Amniotic epithelial cell (primary cell): Measurements from ENCODE around the gene NACC2.

ENCODE experiments used
- DNase-seq: peaks from one replicate; pipeline ENCODE4 v3.0.0-alpha.2; 2010; ENCODE audit warnings: low read depth

The NACC2 gene

DNA sequence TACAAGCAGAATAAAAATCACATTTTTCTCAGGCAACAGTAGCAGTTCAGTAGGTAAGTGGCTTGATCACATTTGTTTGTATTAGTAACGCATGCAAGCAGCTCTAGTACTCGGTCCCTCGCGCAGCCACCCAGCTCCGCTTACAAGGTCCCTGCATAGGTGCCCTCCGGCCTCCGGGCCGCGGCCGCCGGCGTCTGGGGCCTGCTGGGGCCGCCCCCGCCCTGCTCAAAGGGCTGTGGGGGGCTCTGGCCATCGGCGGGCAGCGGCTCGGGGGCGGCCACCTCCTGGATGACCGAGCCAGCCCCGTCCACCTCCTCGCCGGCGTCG, 83.8 kb downstream of the NACC2 start:
- DNase-seq, result no peak

DNA sequence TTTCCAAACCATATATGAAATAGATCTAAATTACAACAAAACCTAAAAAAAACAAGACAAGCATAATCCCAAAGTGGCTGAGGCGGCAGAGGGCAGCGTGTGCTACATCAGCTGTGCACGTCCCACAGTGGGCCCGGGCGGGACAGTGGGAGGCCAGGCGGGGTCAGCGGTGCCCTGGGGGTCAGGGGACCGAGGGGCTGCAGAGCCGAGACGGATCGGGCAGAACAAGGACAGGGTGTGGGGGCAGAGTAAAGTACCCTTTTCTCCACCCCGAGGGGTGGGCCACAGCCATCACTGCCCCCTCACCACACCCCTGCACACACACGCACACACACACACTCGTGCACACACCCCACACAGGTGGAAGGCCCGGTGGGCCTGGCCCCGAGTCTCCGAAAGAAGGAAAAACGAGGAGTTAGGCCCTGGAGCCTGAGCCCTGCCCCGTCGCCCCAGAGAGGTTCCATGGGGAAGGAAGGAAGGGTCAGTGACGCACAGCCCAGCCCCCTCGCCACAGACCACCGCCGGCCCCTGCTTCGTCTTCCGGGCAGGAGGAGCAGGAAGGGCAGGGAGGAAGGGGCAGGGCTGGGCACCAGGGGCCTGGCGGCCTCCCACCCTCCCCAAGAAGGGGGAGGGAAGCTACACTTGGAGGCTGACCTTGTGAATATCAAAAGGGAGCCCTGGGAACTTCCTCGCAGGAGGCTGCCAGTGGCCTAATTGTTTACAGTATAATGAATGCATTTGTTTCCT, 84.3 kb downstream of the NACC2 start:
- DNase-seq, result no peak

DNA sequence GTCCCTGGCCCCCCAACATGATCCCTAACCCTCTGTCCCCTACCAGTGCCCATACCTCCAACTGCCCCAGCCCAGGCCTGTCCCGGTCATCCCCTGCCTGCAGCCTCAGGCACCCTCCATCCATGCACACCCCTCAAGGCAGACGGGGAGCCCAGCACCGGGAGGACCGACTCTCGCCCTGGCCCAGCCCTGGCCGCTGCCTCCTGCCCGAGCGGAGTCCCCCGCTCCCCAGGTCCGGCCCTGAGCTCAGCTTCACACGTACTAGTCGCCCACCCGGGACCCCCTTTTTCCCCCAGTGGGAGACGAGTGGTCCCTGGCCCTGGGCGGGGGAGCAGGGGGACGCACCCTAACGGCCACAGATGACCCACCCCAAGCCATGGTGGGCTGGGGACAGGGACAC, 84.9 kb downstream of the NACC2 start:
- no peak for DNase-seq

DNA sequence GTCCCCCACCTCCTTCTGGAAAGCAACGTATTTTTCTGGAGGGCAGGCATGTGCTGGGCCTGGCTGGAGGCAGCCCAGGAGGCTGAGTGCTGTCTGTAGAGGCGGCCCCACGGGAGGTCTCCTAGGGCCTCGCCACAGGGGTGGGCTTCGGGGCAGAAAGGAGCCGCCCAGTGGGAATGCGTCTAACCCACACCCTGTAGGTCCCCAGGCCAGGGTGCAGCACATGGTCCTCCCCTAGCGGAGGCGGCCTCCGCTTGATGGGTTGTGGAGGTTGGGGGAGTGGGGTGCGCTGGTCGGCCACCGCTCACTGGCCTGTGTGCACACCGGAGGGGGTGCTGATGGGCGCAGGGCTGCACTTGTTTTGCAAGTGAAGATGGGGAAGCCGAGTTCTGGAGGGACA, 85.6 kb downstream of the NACC2 start:
- no peak for DNase-seq

DNA sequence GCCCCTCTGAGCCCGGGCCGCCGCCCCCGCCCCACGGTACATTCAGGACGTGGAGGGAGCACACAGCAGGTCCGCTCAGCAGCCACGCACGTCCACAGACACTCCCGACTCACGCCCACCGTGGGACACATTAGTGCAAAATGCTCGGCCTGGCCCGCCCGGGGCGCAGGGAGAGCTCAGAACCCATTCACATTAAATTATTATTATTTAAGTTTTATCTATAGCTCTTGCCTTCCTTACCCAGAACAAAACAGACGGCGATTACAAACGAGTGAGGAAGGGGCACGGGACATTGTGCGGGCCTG, 86.4 kb downstream of the NACC2 start:
- no peak for DNase-seq

DNA sequence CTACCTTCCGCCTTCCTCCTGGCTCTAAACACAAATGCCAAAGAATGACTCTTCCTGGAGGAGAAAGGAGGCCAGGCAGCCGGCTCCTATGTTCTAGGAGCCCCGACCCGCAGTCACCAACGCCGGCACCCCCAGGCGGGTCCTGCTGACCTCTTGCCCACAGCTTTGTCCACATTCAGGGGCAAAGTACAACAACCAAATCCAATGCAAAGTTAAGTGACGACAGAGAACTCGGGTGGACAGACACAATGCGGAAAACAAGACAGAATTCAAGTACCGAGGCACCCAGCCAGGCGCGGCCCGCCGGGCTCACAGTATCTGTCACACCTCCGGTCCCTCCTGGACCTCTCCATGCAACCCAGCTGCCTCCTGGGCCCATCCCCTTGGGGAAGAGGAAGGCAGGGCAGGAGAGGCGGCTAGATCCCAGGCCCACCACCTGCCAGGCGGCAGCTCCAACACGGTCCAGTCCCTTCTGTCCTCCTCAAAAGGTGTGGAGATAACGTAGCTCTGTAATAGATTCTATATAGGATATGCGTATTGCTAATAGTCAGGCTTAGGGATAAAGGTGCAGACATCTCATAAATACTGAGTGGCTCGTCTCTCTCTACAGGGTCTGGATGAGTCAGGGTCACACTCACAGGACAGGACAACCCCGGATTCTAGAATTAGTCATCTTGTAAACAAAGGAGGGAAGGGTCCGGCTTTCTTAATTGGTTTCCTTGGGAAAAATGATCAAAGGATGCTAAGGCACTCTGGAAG, 87.0 kb downstream of the NACC2 start:
- peak; percentile 56 for DNase-seq

DNA sequence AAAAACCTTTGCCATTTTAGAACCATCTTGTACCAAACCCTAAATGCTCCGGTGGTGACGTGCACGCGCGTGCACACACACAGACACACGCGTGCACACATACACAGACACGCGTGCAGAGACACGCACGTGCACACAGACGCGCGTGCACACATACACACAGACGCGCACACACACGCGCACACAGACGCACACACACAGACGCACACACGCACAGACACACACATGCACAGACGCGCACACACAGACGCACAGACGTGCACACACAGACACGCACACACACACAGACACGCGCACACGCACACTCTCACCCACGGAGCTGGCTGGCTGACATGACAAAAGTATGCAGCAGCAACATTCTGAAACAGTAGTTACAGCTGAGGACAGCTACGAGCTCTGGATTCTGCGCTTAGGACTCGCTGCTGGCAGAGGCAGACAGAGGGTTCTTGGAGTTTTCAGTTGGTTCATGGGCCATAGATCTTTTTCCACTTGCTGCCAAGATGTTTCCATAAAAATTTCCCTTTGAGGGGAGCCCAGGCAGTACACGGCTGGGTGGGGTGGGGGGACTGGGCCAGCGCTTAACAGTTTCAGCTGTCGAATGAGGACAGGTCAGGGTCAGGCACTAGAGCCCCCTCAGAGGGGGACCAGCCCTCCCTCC, 87.7 kb downstream of the NACC2 start:
- no peak for DNase-seq

DNA sequence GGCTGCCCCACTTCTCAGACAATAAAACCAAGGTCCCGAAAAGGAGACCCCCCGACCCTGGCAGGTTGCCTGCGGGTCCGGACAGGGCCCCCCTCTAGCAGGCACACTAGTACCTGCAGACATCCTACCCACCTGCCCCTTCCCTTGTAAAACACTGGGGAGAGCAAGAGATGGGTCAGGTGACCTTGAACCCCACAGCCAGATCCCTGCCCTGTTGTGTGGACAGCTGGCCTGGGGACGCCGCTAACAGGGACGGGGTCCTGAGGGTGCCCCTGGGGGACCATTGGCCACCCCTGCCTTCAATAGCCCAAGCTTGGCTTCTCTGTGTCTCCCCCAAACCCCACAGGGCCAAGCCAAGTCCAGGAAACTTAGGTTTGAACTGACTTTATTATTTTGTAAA, 88.9 kb downstream of the NACC2 start:
- no peak for DNase-seq

DNA sequence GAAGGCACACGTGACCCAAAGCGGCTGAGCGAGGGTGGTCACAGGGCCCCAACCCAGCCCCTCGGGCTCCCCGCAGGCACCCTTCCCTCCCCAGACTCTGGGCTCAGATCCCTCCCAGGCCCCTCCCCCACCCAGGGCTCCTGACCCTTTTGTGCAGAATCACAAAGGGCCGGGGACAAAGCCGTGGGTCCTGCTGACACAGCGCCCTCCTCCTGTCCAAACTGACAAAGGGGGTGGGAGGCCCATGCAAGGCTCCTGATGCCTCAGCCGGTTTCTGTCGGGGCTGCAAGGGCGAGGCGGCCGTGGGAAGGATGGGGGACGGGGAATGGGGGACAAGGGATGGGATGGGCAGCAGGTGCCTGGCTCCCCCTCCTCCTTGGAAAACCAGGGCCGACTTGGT, 90.4 kb downstream of the NACC2 start:
- DNase-seq, result no peak

DNA sequence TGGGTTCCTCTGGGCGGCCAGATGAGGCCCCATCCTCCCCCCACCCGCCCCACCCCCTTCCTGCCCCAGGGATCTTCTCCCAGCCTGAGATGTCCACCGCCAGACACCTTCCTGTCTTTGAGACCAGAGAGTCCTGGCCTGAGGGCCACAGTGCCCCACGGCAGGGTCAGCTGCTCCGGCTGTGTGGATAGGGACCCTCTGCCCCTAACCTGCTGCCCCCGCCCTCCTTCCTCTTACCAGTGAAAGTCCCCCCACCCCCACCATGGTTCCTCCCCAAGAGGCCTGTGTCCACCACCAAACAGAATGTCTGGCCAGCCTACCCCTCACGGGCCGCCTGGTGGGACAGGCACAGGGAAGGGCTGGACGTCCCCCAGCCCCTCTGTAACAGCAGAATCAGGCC, 90.9 kb downstream of the NACC2 start:
- no peak for DNase-seq

DNA sequence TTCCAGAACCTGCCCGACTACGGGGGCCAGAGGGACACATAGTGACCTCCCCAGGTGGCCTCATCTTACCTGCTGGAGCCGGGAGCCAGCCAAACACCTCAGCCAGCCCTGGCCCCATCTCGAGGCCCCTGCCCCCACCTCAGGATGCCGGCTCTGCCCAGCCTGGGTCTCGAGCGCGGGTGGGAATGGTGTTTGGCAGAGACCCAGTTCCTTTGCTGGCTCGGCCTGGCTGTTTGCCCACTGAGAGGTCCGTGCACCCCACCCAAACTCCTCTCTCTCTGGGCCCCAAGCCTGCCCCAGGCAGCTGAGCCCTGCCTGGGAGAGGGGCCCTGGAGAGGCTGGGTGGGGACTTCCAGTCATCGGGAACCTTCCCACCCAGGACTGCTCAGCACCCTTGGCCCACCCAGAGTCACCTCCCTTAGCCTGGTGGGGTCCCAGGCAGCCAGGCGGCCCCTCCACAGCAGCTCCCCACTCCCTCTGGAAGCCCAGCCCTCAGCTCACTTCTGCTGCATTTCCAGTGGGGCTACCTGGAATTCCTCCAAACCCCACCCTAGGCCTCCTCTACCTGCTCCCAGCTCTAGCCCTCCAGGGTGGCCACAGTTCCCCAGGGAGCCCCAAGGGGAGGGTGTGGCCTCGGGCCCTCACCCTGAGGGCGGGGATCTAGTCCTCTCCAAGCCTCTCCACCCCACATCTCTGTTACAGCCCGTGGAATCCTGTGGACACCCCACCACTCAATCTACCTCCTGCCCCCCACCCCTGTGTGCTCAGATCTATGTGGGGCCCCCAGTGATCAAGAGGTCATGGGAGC, 91.5 kb downstream of the NACC2 start:
- DNase-seq, result no peak

DNA sequence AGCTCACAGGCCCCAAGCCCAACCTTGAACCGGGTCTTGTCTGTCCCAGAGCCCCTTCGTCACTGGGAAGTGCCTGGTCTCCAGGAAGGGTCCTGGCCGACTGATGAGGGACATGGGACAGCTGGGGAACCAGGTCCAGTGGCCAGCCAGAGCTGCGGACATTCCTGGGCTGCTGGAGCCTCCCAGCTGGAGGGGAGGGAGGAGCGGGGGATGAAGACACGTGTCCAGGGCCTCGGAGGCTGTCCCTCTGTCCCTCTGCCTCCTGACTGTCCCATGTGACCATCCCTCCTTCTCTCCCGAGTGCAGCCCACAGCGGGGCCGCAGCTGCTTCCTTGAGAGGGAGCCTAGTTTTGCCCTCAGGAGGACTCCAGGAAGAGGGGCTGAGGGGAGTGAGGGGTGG, 92.2 kb downstream of the NACC2 start:
- no peak for DNase-seq

DNA sequence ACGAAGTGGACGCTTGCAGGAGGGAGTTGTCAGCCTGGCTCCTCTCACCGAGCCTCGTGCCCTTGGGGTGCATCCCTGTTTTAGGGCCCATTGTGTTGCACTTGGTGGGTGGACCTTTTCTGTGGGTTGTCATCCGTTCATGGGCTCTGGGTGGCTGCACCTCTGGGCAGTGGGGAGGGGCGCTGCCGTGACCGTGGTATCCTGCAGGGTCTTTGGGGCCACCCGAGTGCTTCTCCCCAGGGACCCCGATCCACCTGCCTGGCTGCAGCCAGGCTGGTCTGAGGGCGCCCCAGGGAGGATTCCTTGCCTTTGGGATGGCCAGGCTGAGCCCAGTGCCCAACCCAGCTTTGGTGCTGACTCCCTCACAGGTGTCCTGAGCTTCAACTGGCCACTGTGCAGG, 92.9 kb downstream of the NACC2 start:
- no peak for DNase-seq

DNA sequence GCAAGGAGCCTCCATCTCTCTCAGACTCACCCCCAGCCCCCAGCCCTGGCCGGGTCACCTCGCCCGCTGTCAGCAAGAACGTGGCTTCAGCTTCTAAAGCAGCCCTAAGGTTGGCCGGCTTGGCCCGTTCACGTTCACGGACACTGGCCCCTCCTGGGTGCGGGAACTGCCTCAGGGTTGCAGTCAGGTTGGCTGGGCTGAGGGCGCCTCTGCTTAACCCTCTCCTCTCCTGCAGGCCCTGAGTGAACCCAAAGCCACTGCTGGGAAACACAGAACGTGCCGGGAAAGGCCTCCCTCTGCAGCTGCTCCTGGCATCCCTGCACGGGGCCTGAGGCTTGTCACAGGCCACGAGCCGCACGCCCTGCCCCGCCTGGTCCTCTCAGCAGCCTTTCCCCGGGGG, 93.9 kb downstream of the NACC2 start:
- no peak for DNase-seq

DNA sequence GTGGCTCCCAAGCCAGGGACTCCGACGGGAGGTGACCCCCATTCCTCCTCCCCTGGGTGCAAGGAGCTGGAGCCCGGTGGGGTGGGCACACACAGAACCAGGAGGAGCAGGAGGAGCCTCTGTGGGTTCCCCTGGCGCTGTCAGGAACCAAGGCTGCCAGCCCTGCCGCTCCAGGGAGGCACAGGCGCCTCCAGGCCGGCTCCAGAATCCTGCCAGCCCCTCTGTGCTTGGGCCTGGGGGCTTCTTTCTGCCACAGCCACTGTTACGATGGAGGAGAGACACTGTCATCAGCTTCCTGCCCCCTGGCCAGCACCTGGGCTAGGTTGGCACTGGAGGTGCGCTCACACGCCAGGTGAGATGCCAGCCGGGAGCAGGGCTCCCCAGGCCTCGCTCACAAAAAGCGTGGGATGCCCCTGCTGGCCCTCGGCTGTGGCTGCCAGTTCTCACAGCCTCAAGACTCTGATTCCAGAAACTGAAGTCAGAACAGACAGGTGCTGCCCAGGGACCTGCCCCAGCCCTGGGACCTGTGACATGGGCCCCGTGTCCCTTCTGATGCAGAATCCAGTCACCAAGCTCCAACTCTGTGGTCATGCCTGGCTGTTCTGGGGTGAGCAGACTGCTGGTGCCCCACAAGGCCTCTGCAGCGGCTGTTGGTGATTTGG, 96.5 kb downstream of the NACC2 start:
- no peak for DNase-seq

DNA sequence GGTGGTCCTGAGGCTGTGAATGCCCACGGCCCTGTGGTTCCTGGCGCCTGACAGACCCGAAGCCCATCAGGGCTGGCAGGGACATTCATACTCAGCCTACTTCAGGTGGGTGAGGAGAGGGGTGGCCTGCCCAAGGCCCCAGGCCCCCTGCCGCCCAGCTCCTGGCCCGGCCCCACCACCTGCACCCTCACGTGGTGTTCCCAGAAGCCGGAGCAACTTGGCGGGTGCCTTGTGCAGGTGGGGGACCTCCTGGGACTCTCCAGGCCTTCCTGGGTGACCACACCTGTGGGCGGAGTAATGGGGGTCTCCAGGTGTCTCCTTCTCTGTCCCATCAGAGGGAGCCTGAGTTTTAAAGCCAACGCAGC, 97.1 kb downstream of the NACC2 start:
- no peak for DNase-seq

DNA sequence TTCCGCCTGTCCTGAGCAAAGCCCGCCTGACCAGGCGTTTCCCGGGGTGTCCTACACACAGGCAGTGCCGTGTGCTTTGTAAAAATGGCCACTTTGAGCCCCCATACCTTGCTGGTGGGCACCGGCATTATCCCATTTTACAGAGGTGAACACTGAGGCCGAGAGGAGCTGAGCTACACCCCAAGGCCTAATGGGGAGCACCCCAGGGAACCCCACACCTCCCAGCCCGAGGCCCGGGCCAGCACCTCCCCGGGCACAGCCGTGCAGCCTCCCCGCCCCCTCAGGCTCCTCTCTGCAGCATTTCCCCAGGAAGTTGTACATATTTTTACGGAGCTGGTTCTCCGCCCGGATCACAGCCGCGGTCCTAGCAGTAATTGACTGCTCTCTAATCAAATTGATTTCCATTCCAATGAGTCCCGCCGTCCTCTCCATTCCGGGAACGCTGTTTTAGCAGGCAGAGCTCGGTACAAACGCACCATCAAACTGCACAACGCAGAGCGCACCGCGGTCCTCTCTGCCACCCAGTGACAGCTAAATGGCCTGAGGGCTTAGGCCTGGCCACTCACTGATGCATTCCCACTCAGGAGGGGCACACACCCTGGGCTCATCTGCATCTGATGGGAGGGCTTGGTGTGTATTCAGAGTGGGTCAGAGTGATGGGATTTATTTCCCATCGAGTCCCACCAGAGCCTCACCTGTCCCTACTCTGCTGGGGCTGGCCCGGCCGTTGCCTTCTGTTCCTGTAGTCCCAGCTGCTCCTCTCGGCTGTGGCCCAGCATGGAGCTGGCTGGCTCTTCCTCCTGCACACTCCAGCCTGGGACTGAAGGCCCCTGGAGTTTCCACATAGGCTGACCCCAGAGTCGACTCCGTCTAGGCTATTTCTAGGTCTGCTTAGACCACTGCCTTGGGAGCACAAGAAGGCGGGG, 97.7 kb downstream of the NACC2 start:
- DNase-seq, result no peak

DNA sequence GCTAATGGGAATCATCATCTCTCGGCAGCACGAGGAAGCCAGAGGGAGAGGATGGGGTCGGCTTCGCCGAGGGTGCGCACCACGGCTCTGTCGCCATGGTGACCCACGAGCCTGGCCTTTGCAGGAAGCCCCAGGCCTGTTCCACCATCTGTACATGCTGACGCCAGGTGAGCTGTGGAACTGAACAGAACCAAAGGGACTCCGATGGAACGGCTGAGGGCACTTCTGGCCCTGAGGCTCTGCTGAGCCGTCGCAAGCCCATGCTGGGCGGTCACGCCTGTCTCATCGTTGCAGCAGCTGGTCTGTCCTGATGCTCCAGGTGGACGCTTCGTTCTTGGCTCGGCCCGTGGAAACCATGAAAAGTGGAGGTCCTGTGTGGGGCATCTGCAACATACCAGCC, 99.3 kb downstream of the NACC2 start:
- DNase-seq, result no peak

DNA sequence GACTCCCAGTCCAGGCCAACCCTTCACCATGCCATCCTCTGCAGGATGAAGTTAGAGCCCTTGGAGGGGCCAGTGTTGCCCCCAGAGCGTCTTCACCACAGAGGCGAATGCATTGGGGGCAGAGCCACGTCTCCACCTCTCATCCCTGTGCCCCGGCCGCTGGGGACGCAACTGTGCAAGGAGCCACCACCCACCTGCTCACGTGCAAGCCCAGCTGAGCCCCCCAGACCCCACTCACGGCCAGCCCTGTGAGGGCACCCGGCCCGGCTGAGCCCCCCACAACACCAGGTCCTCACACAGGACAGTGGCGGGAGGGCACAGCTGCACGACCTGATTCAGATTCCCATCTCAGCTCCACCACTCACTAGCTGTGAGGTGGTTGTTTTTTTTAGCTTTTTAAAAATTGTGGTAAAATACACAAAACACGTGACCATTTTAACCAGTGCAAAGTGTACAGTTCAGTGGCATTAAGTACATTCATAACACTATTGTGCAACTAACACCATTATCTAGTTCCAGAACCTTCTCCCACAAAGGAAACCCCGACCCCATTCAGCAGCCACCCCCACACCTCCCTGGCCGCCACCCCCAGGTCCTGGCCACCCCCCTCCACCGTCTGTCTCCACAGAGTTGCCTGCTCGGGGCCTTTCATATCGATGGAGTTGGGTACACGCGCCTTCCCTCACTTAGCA, 100.4 kb downstream of the NACC2 start:
- peak; percentile 86 for DNase-seq

DNA sequence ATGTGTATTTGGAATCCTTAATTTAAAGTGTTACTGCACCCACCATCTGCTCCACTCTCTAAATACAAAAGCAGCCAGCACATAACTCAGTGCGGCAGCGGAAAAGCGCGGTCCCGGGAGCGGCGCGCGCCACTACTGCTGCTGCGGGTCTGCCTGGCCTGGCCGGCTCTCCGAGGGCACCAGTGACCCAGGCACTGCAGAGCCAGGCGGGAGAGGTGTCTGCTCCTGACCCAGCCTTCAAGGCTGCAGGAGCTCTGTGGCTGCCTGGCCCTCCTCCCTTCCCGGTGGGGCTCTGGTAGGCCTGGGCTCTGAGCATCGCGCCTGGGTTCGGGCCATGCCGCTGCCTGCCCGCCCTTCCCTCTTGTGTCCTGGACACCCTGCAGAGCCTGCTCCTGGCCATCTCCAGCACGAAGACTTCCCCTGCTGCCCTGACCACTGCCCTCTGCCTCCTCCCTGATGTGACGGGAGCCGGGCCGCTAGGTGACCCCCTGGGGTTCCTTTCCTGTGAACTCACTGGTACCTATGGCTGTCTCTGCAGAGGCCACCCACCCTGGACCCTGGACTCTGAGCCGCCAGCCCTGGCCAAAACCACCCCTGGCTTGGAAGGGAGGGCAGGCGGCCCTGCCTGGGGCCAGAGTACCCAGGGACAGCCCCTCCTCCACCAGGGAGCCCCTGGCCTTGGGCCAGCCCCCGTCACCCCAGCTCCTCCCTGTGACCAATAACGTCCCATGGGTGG, 101.2 kb downstream of the NACC2 start:
- no peak for DNase-seq
